HAP-1 (cell line): ENCODE measurements around the gene ORMDL1.

ENCODE experiments used
- DNase-seq, 2 experiments: peaks; one replicate each; pipeline ENCODE4 v3.0.0-alpha.2; 2016 to 2020; ENCODE audit warnings: low spot score in 2 of 2
- H3K27me3 ChIP-seq: fragments of 250-450 bp; sonication (Bioruptor Pico); 2 replicates; pipeline ENCODE4 v1.5.1; 2020; ENCODE audit warnings: low read depth, mild to moderate bottlenecking, moderate library complexity
- H3K36me3 ChIP-seq: fragments of 250-450 bp; sonication (Bioruptor Pico); replicated peaks from 2 replicates; pipeline ENCODE4 v1.5.1; 2020; ENCODE audit warnings: mild to moderate bottlenecking
- H3K4me1 ChIP-seq: fragments of 250-450 bp; sonication (Bioruptor Pico); 2 replicates; pipeline ENCODE4 v1.5.1; 2020; ENCODE audit warnings: mild to moderate bottlenecking
- H3K4me3 ChIP-seq: fragments of 250-450 bp; sonication (Bioruptor Pico); 2 replicates; pipeline ENCODE4 v1.5.1; 2020; ENCODE audit warnings: mild to moderate bottlenecking, moderate library complexity
- H3K9me3 ChIP-seq: fragments of 250-450 bp; sonication (Bioruptor Pico); 2 replicates; pipeline ENCODE4 v1.5.1; 2020; ENCODE audit warnings: mild to moderate bottlenecking, moderate library complexity
- in situ Hi-C: fragments of 300-500 bp; cut with MboI; formaldehyde crosslinking; loops from 3 replicates; pipeline ENCODE4 v1.14.3; 2020; ENCODE audit warnings: low sequenced_read_pairs, inconsistent platforms, mixed read lengths

The ORMDL1 gene

DNA sequence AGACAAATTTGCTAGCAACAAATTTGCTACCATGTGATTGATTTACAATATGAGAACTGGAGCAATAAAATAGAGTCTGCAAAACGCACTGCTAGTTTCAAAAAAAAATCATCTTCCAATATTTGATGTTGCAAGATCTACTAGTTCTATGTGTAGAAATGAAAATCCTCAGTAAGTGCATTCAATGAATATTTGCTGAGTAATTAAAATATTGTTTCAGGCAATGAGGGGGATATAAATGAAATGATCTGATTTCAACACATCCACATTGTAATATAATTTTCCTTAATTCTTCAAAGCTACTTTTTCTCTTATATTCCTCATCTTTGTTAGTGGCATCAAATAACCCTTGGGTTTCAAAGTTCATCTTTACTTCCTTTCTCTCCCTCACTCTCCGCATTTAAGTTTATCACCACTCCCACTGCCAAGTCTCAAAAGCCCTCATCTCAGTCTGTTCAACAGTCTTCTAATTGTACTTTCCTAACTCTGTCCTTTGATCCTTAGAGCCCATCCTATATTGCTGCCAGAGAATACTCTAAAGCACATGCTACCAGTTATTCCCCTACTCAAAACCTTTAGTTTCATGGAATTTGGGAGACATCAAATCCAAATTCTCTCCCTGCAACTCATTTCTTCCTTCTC is 27.7 kb downstream of the ORMDL1 start:
- H3K4me1 ChIP-seq, result peaks cover 24% of the 10 kb centered on the region
- H3K27me3 ChIP-seq, result no peaks in the 10 kb centered on the region
- H3K36me3 ChIP-seq, result peaks cover 7% of the 10 kb centered on the region
- in situ Hi-C loops, result no loop called here
- no peaks in the 10 kb centered on the region for H3K9me3 ChIP-seq
- DNase-seq, result no peak
- H3K4me3 ChIP-seq, result no peak overlapping the region

DNA sequence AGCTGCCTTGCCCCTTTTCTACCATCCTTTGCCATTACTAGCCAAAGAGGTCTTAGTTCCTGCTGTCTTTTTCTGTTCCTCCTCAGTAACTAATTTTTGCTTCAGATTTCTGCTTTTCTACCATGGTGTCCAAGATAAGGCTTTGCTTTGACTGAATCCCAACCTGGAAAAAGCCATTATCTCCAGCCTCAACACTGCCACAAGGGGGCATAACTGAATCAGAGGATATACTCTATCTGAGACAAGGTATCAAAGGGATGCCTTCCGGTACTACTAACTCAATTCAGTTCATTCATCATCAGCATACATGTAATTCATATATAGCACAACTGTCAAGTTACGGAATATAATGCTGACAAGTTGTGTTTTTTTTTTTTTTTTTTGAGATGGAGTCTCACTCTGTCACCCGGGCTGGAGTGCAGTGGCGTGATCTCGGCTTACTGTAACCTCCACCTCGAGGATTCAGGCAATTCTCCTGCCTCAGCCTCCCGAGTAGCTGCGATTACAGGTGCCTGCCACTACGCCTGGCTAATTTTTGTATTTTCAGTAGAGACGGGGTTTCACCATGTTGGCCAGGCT is 33.0 kb downstream of the ORMDL1 start:
- peaks cover 7% of the 10 kb centered on the region for H3K36me3 ChIP-seq
- in situ Hi-C loops, result no loop called here
- peaks cover 6% of the 10 kb centered on the region for H3K4me1 ChIP-seq
- peak; percentile 14 to 60 for DNase-seq
- no peaks in the 10 kb centered on the region for H3K9me3 ChIP-seq
- H3K27me3 ChIP-seq, result no peaks in the 10 kb centered on the region
- no peak overlapping the region for H3K4me3 ChIP-seq

GRCh38 chr2:189729430-189729829 is 54.7 kb downstream of the ORMDL1 start:
- no peak for DNase-seq
- H3K4me1 ChIP-seq, result no peaks in the 10 kb centered on the region
- H3K36me3 ChIP-seq, result no peaks in the 10 kb centered on the region
- H3K4me3 ChIP-seq, result no peak overlapping the region
- H3K27me3 ChIP-seq, result no peaks in the 10 kb centered on the region
- H3K9me3 ChIP-seq, result no peaks in the 10 kb centered on the region
- in situ Hi-C loops, result no loop called here

DNA sequence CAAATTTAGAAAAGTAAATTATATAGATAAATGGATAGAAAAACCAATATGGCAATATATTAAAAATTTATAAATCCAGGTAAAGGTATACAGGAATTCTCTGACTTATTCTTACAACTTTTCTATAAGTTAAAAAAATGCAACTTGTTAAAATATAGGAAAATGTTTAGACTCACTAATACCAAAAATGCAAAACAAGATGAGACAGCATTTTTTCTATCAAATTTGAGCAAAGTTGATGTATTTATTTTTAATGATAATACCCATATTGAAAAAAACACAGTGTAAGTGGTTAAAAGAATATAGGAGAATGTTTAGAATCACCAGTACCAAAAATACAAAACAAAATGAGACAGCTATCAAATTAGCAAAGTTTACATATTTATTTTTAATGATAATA is 57.3 kb downstream of the ORMDL1 start:
- Histone ChIP-seq H3K27me3 (no peaks in the 10 kb centered on the region), H3K4me3 (no peak overlapping the region), H3K9me3 (no peaks in the 10 kb centered on the region), H3K36me3 (no peaks in the 10 kb centered on the region), H3K4me1 (no peaks in the 10 kb centered on the region)
- no peak for DNase-seq
- in situ Hi-C loops, result no loop called here

- no peak for DNase-seq
Observed at GRCh38 chr2:189726271-189726670, 57.9 kb downstream of the ORMDL1 start.

DNA sequence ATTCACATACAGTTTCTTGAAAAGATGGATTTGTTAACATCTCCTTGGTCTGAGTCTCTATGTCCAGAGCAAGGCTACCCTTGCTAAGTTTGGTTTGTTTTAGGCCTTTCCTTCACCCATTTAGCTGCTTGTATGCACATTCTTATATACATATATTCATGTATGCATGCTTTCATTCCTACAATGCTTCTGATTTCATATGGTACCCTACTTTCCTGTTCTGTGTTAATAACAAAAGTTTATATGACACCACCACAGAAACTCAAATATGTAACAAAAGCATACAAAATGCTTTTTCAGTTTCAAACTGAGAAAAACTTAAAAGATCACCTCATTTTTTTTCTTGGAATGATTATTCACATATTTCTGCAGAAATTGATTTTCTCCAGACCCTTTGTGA is 60.9 kb downstream of the ORMDL1 start:
- Histone ChIP-seq H3K9me3 (no peaks in the 10 kb centered on the region), H3K4me3 (no peak overlapping the region), H3K27me3 (no peaks in the 10 kb centered on the region), H3K36me3 (no peaks in the 10 kb centered on the region), H3K4me1 (no peaks in the 10 kb centered on the region)
- DNase-seq, result no peak
- in situ Hi-C loops, result no loop called here

More at GRCh38 chr2:189726271-189726670, 57.9 kb downstream of the ORMDL1 start:
- no peaks in the 10 kb centered on the region for H3K4me1 ChIP-seq
- no peaks in the 10 kb centered on the region for H3K27me3 ChIP-seq
- no peaks in the 10 kb centered on the region for H3K36me3 ChIP-seq
- no peaks in the 10 kb centered on the region for H3K9me3 ChIP-seq
- in situ Hi-C loops, result no loop called here
- no peak overlapping the region for H3K4me3 ChIP-seq
